DLD1 (cell line): ENCODE results near the gene ALKBH1.
"Not testable (repeated sequence)": the region's sequence is repeated elsewhere in the genome, so short reads cannot be mapped to it uniquely, and the experiment has no call there.

Experiments
- in situ Hi-C: cut with HindIII; loops from 2 replicates; pipeline ENCODE4 v1.10.0; 2017; ENCODE audit warnings: low sequenced_read_pairs

The ALKBH1 gene

DNA sequence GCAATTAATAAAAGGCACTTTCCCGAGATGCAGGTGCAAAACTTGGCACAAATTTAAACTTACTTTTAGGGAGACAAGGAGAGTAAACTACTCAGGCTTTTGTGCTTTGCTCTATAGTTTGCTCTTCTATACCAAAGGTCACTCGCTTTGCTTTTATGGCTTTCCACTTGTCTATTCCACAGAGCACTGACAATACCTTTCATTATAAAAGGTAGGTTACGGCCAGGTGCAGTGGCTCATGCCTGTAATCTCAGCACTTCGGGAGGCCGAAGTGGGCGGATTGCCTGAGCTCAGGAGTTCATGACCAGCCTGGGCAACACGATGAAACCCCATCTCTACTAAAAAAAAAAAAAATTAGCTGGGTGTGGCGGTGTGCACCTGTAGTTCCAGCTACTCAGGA lies 32.9 kb downstream of the ALKBH1 start:
- in situ Hi-C loops = no loop called here

DNA sequence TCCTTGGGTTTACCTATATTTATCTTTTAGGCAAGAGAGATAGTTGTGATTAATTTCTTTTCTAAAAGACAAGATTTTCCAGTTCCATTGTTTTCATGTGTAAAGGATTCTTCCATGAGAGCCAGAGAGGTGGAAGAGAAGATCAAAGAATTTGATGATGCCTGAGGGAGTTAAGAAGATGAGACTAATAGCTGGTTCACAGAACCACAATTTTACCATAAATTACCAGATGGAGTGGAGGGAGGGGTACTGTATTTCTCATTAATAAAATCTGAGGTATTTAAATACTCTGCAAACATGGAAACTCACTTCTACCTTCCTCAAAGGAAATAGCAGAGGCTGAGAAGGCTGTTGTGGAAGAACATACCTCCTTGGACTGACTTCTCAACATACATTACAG lies 34.6 kb downstream of the ALKBH1 start:
- in situ Hi-C loops = no loop called here

DNA sequence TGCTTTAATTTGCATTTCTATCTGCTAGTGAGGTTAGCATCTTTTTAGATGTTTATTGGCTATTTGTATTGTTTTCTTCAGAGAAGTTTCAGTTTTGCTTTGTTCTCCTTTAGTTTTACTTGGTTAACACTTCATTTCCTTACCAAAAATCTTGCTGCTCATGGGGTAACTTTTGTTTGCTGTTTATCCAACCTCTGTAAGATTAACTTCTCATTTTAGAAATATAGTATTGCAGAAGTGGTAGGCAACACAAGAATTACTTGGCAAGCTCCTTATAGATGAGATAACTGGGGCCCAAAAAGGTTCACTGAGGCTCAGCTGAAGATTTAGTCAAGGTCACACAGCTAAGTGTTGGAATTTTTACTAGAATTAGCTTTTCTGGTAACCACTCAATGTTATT lies 40.5 kb downstream of the ALKBH1 start:
- in situ Hi-C loops = no loop called here

DNA sequence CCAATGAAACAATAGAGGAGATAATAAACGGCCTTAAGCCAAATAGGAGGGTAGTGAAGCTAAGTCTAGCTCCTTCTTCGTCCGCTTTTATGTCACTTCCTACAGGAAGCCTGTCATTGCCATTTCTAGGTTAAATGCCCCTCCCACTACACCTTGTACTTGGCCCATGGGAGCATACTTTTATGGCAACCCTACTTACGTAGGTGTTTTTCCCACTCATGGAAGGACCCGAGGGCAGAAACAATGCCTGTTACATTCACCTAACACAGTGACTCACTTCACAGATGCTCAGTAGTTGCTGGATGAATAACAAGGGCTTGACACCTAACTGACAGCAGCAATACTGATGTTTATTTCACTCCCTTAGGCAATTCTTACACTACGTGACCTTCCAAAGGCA lies 44.5 kb downstream of the ALKBH1 start:
- in situ Hi-C loops = no loop called here

DNA sequence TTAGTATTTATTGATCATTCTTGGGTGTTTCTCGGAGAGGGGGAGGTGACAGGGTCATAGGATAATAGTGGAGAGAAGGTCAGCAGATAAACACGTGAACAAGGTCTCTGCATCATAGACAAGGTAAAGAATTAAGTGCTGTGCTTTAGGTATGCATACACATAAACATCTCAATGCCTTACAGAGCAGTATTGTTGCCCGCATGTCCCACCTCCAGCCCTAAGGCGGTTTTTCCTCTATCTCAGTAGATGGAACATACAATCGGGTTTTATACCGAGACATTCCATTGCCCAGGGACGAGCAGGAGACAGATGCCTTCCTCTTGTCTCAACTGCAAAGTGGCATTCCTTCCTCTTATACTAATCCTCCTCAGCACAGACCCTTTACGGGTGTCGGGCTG lies 46.3 kb downstream of the ALKBH1 start:
- in situ Hi-C loops = not testable (repeated sequence)

DNA sequence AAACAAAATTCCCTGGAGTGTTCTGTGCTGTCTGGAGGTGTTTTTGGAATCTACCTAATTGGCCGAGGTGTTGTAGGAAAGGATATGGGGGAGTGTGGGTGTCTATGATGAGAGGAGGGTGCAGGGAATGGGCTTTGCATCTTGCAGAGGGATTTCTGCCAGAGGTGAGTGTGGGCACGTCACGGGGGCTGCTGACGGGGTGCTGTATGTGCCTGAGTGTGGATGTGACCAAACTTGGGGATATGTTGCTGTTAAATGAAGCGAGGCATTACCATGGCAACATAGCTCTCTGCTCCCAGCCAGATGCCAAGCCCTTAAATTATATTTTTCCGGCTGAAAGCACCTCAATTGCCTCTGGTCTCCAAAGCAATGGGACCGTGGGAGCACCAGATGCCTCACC lies 47.1 kb downstream of the ALKBH1 start:
- in situ Hi-C loops = no loop called here

DNA sequence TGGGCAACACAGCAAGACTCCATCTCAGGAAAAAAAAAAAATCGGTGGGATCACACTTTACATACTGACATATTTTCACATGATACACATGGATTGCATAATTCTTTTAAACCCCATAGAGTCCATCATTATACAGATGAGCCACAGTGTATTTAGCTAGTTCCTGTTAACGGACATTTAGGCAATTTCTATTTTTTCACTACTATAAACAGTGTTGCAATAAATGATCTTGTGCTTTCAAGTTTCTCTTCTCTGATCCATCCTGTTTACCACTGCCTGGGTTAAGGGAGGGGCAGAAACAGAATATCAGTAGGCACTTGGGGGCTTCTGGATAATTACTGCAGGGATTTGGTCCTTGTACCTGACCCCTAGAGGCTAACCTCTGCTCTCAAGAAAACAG lies 48.0 kb downstream of the ALKBH1 start:
- in situ Hi-C loops = no loop called here

DNA sequence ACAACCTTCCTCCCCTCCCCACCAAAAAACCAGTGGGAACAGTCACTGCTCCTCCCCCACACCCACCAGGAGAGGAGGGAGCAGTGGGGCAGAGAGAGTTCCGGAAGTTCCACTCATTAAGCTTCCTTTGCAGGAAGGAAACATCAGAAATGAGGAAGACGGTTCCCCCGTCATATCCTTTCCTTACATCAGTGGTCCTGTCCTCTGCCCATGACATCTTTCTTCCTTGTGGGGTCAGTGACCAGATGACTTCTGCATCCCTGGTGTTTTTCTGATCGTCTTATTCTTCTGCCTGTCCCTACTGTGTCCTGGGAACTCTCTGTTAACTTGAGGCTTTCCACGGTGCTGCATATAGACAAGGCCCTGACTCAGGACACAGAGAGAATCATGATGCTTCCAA lies 50.5 kb downstream of the ALKBH1 start:
- in situ Hi-C loops = no loop called here

DNA sequence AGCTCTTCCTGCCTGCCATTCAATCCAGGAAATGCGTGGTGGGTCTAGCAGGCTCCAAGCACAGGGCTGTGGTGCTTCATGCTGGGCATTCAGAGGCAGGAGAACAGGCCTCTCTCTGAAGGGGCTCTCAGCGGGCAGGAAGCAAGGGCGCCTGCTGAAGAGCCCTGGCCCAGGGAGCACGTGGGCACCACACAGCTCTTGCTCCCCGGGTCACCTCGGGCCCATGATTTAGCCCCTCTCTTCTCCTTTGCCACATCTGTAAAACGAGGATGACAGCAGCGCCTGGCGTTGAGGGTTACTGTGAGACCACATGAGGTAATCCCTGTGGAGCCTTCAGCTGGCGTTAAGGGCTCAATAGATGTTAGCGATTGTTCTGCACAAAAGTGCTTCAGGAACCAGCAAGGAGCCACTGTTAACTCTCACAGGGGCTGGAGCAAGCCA lies 53.8 kb downstream of the ALKBH1 start:
- in situ Hi-C loops = no loop called here

DNA sequence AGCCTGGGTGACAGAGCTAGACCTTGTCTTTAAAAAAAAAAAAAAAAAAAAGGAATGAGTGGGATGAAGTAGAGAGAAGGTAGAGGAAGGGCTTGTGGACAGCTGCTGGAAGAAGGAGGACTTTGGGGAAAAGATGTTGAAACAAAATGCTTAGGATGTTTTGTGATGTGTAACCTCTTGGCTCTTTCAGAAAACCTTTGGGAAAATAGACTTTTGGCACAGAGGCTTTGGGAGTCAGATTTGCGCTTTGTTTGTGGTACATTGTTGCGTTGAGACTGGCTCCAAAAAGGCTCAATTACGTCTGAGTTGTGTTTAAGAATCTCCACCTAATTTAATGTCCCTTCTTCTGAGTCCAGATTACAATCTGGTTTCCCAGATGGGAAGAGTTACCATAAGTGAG lies 58.5 kb downstream of the ALKBH1 start:
- in situ Hi-C loops = no loop called here

DNA sequence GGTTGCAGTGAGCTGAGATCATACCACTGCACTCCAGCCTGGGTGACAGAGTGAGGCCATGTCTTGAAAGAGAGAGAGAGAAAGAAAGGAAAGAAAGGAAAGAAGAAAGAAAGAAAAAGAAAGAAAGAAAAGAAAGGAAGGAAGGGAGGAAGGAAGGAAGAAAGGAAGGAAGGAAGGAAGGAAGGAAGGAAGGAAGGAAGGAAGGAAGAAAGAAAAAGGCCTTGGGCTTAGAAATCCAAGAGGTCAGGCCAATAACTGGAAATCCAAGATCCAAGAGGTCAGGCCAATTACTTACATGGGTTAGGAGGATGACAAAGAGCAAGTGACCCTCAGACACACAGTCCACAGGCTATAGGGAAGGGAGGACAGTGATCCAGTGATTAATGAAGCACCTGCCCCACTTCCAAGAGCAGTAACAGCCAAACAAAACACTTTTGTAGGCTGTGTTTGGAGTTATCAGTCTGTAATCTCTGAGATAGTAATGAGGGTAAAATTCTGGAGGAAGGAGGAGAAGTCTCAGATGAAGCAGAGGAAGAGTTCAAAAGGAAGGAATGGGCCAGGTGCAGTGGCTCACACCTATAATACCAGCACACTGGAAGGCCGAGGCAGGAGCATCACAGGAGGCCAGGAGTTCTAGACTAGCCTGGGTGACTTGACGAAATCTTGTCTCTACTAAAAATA lies 59.2 kb downstream of the ALKBH1 start:
- in situ Hi-C loops = no loop called here

DNA sequence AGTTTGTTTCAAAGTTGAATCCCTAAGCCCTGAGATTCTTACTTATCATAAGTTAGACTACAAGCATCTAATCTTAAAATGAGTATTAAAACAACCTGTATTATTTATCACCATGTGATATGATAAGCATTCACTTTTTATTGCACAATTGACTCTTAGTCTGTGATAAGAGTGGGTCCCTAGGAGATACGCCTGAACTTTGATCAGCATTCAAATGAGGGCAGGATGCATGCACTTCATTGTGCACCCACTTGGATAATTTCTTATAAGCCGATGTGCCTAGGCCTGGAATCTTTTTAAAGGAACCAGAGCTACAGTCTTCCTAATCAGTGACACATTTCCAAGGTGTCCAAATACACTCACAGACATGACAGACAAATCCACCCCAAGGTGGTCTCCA lies 60.0 kb downstream of the ALKBH1 start:
- in situ Hi-C loops = no loop called here

DNA sequence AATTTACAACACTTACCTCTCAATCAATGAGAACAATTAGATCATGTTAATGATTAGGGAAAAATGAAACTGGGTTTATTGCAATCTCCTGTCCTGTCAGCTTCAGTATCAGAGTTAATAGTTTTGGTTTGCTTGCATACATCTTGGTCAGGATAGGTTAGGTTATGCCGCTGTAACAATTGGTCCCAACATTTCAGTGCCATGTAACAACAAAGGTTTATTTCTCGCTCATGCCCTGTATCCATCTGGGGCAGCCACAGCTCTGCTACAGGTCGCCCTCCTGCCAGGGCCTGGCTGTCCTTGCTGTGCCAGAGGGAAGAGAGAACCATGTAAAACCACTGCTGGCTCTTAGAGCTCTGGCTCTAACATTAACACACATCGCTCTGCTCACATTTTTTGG lies 60.9 kb downstream of the ALKBH1 start:
- in situ Hi-C loops = no loop called here

DNA sequence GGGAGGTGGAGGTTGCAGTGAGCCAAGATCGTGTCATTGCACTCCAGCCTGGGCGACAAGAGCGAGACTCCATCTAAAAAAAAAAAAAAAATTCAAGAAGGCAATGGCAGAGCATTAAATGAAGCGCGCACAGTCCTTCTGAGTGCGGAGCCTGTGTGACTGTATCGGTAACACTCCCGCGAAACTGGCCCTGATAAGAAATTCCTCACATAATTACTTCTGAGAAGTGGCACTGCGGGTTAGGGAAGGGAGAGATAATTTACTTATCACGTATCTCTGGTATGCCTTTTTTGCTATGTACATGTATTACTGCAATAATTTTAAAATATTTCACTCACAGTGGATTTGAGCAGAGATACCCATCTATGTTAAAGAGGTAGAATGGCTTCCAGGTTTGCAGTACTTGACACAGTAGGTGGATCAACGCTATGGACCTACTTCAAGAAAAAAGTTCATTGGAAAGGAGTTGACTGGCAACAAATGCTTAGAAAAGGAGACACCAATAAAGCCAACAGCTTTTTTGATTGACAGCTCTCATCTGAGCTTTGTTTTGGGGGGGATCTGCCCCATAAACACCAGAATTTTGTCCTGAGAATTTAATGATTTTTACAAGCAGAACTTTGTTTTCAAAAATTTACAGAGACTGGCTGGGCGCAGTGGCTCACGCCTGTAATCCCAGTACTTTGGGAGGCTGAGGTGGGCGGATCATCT lies 62.1 kb downstream of the ALKBH1 start:
- in situ Hi-C loops = no loop called here

DNA sequence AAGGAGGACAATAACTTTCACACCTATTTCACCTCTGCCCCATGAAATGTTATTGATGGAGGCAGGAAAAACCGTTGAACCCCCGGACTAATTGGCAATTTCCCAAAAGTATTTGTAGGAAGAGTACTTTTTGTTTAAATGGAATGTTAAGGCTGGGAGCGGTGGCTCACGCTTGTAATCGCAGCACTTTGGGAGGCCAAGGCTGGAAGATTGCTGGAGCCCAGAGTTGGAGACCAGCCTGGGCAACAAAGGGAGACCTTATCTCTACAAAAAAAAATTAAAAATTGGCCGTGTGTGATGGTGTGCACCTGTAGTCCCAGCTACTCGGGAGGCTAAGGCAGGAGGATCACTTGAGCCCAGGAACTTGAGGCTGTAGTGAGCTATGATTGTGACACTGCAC lies 65.4 kb downstream of the ALKBH1 start:
- in situ Hi-C loops = no loop called here

DNA sequence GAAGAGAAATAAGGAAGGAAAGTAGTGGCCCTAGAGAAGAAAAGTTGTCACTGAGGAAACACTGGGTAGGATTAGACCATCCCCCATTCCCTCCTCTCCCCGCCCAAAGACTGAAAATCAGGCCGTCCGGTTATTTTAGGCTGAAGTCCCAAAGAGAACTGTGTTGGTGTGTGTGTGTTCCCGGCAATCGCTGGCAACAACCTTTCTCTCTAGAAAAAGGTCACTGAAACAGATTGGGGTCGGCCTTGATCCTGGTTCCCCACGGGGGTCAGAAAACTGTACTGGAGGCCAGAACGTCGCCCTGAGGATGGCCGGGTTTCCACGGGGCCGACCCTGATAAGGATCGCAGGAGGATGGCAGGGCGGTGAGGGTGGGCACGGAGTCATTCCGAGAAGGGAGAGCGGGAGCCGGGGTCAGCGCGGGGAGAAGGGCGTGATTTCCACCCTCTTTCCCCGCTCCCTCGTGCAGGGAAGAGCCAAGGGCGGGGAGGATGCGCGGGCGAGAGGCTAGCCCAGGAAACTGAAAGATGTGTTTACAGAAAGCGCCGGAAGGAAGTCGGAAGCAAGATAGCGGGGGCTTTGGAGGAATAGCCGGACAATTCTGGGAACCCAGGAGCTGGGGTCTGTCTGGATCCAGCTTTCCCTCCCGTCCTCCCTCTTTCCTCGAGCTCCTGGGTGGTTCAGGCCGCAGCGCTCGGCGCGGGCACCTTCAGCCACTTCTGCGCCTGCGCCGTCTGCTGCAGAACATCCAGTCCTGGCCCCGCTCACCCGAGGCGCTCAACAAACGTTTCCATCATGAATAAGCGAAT lies 66.1 kb downstream of the ALKBH1 start:
- in situ Hi-C loops = no loop called here

DNA sequence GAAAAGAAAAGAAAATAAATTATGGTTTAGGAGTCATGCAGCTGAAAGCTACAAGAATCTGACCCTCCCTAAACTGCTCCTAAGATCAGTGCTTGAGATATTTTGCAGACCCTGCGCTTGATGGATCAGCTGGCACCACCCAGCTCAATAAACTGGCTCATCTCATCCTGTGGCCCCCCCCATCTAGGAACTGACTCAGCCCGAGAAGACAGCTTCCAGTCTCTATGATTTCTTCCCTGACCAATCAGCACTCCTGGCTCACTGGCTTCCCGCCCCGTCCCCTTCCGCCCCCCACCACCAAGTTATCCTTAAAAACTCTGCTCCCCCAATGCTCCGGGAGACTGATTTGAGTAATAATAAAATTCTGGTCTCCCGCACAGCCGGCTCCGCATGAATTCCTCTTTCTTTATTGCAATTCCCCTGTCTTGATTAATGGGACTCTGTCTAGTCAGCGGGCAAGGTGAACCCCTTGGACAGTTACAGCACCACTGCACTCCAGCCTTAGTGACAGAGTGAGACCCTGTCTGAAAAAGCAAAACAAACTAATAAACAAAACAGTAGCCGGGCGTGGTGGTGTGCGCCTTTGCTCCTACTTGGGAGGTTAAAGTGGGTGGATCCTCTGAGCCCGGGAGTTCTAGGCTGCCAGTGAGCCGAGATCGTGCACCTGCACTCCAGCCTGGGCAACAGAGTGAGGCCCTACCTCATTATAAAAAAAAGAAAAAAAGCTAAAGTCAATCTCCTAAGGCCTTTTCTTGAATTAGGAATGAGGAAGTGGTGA lies 66.9 kb downstream of the ALKBH1 start:
- in situ Hi-C loops = no loop called here

DNA sequence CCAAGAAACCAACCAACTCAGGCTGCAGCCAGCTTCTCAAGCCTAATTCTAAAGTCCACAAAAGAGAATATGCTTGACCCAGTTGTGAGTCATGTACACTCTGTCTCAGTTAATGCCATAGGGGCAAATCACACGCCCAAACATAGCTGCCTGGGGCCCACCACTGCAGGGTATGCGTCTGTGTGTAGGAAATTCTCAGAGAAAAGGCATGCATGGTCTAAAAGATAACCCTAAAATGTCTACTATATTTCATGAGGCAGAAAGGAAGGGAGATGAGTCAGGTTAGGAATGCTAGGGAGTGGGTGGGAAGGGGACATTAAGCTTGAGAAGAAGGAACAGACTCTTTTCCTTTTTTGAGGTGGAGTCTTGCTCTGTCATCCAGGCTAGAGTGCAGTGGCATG lies 69.1 kb downstream of the ALKBH1 start:
- in situ Hi-C loops = no loop called here

DNA sequence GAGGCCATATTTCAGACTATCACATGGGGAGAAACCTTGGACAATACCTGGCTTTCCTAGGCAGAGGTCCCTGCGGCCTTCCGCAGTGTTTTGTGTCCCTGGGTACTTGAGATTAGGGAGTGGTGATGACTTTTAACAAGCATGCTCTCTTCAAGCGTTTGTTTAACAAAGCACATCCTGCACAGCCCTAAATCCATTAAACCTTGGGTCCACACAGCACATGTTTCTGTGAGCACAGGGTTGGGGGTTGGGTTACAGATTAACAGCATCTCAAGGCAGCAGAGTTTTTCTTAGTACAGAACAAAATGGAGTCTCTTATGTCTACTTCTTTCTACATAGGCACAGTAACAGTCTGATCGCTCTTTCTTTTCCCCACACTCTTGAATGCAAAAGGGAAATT lies 72.0 kb downstream of the ALKBH1 start:
- in situ Hi-C loops = not testable (repeated sequence)

DNA sequence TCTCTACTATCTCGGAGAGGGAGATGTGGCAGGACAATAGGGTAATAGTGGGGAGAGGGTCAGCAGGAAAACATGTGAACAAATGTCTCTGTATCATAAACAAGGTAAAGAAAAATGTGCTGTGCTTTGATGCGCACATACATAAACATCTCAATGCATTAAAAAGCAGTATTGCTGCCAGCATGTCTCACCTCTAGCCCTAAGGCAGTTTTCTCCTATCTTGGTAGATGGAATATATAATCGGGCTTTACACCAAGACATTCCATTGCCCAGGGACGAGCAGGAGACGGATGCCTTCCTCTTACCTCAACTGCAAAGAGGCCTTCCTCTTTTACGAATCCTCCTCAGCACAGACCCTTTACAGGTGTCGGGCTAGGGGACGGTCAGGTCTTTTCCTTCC lies 72.4 kb downstream of the ALKBH1 start:
- in situ Hi-C loops = not testable (repeated sequence)

DNA sequence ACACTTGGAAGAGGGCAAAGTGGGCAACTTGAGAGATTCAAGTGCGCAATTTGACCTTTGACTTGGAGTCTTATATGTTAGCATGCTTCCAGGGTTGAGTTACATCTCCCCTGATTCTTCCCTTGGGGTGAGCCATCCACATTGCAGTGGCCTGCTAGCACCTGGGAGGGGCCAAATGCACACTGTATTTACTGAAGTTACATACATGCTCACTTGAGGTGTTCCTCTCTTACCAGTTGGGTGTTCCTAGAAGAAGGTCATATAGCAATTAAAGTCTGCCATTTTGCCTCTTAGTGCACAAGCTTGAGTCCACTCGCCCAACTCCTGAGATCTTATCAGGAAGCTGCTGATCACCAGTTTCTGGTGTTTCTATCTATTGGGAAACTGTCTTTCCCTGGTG lies 77.7 kb downstream of the ALKBH1 start:
- in situ Hi-C loops = no loop called here
